Activated T-cell treated with anti-CD3 and anti-CD28 coated beads for 4 hours (primary cell): ENCODE measurements around the gene AVPR2.
A peak's percentile ranks its signal among the peaks of the same experiment; 100 is the strongest.

Experiments used
- DNase-seq: peaks from one replicate; pipeline ENCODE4 v3.0.0-alpha.2; 2020

The AVPR2 gene

GRCh38 chrX:153871946-153872878, 32.3 kb upstream of the AVPR2 start:
- no peak for DNase-seq

- no peak for DNase-seq
Measured at GRCh38 chrX:153873282-153874084, 31.0 kb upstream of the AVPR2 start.

- no peak for DNase-seq
Measured at GRCh38 chrX:153874085-153874365, 30.4 kb upstream of the AVPR2 start.

- no peak for DNase-seq
Measured at GRCh38 chrX:153874366-153875125, 29.9 kb upstream of the AVPR2 start.

- peak; percentile 39 for DNase-seq
Measured at GRCh38 chrX:153875391-153876111, 28.9 kb upstream of the AVPR2 start.

- no peak for DNase-seq
Measured at GRCh38 chrX:153876112-153876491, 28.4 kb upstream of the AVPR2 start.

GRCh38 chrX:153877571-153878261, 26.8 kb upstream of the AVPR2 start:
- DNase-seq = no peak

GRCh38 chrX:153878345-153878744, 26.1 kb upstream of the AVPR2 start:
- no peak for DNase-seq

- DNase-seq = no peak
Measured at GRCh38 chrX:153878969-153879653, 25.4 kb upstream of the AVPR2 start.

GRCh38 chrX:153879741-153880439, 24.6 kb upstream of the AVPR2 start:
- no peak for DNase-seq

- no peak for DNase-seq
Measured at GRCh38 chrX:153880440-153880815, 24.0 kb upstream of the AVPR2 start.

- no peak for DNase-seq
Measured at GRCh38 chrX:153881281-153881680, 23.2 kb upstream of the AVPR2 start.

GRCh38 chrX:153882086-153882498, 22.4 kb upstream of the AVPR2 start:
- no peak for DNase-seq

- DNase-seq = no peak
Measured at GRCh38 chrX:153882557-153882956, 21.9 kb upstream of the AVPR2 start.

- no peak for DNase-seq
Measured at GRCh38 chrX:153883163-153883843, 21.2 kb upstream of the AVPR2 start.

GRCh38 chrX:153884136-153884535, 20.3 kb upstream of the AVPR2 start:
- DNase-seq = no peak

- DNase-seq = no peak
Measured at GRCh38 chrX:153884590-153884989, 19.9 kb upstream of the AVPR2 start.

GRCh38 chrX:153885208-153885787, 19.2 kb upstream of the AVPR2 start:
- no peak for DNase-seq

GRCh38 chrX:153885968-153886903, 18.2 kb upstream of the AVPR2 start, which contains the start of gene L1CAM:
L1CAM (minus strand) TSS chrX:153886173; CDS start chrX:153875836, 10,337 bp downstream.
- DNase-seq = peak; percentile 17
